ENCODE data around the gene CTNNA2. TPM values are rescaled to one million over a fixed set of nuclear protein-coding genes. Genes with fewer than 3 reads are reported as not detected.

Gene CTNNA2
- total RNA-seq (2014; rRNA removed; shearing (Covaris generic)) = 0.41 and 1.7 TPM in 2 replicates

GRCh38 chr2:79512442-79513401, at the start of gene CTNNA2:
CTNNA2 (plus strand) TSS chr2:79513051.
- in situ Hi-C loops (cut with HindIII; ENCODE audit: low sequenced_read_pairs) = no loop called here
- DNase-seq (ENCODE audit: low spot score) = peak; percentile 86

- no peak for DNase-seq (ENCODE audit: low spot score)
- in situ Hi-C loops (cut with HindIII; ENCODE audit: low sequenced_read_pairs) = no loop called here
Measured at GRCh38 chr2:79487399-79487798, 25.5 kb upstream of the CTNNA2 start.

- peak; percentile 8 for DNase-seq (ENCODE audit: low spot score)
- in situ Hi-C loops (cut with HindIII; ENCODE audit: low sequenced_read_pairs) = no loop called here
Measured at GRCh38 chr2:79511320-79511951, 1.4 kb upstream of the CTNNA2 start.

GRCh38 chr2:79513711-79514110, 860 bp downstream of the CTNNA2 start:
- in situ Hi-C loops (cut with HindIII; ENCODE audit: low sequenced_read_pairs) = no loop called here
- peak; percentile 38 for DNase-seq (ENCODE audit: low spot score)

GRCh38 chr2:79529636-79530035, 16.8 kb downstream of the CTNNA2 start:
- in situ Hi-C loops (cut with HindIII; ENCODE audit: low sequenced_read_pairs) = no loop called here
- no peak for DNase-seq (ENCODE audit: low spot score)

GRCh38 chr2:79530443-79530842, 17.6 kb downstream of the CTNNA2 start:
- peak; percentile 15 for DNase-seq (ENCODE audit: low spot score)
- in situ Hi-C loops (cut with HindIII; ENCODE audit: low sequenced_read_pairs) = no loop called here

- no peak for DNase-seq (ENCODE audit: low spot score)
- in situ Hi-C loops (cut with HindIII; ENCODE audit: low sequenced_read_pairs) = no loop called here
Measured at GRCh38 chr2:79547568-79547967, 34.7 kb downstream of the CTNNA2 start.

- no peak for DNase-seq (ENCODE audit: low spot score)
- in situ Hi-C loops (cut with HindIII; ENCODE audit: low sequenced_read_pairs) = no loop called here
Measured at GRCh38 chr2:79552653-79553052, 39.8 kb downstream of the CTNNA2 start.

GRCh38 chr2:79554899-79555298, 42.0 kb downstream of the CTNNA2 start:
- DNase-seq (ENCODE audit: low spot score) = no peak
- in situ Hi-C loops (cut with HindIII; ENCODE audit: low sequenced_read_pairs) = no loop called here

- no peak for DNase-seq (ENCODE audit: low spot score)
- in situ Hi-C loops (cut with HindIII; ENCODE audit: low sequenced_read_pairs) = no loop called here
Measured at GRCh38 chr2:79564065-79564464, 51.2 kb downstream of the CTNNA2 start.

GRCh38 chr2:79569048-79569447, 56.2 kb downstream of the CTNNA2 start:
- no peak for DNase-seq (ENCODE audit: low spot score)
- in situ Hi-C loops (cut with HindIII; ENCODE audit: low sequenced_read_pairs) = no loop called here

GRCh38 chr2:79573895-79574674, 61.2 kb downstream of the CTNNA2 start:
- in situ Hi-C loops (cut with HindIII; ENCODE audit: low sequenced_read_pairs) = no loop called here
- no peak for DNase-seq (ENCODE audit: low spot score)

- in situ Hi-C loops (cut with HindIII; ENCODE audit: low sequenced_read_pairs) = no loop called here
- DNase-seq (ENCODE audit: low spot score) = no peak
Measured at GRCh38 chr2:79576451-79576850, 63.6 kb downstream of the CTNNA2 start.

- in situ Hi-C loops (cut with HindIII; ENCODE audit: low sequenced_read_pairs) = no loop called here
- DNase-seq (ENCODE audit: low spot score) = no peak
Measured at GRCh38 chr2:79578952-79579351, 66.1 kb downstream of the CTNNA2 start.

GRCh38 chr2:79580175-79580574, 67.3 kb downstream of the CTNNA2 start:
- in situ Hi-C loops (cut with HindIII; ENCODE audit: low sequenced_read_pairs) = no loop called here
- DNase-seq (ENCODE audit: low spot score) = no peak

- no peak for DNase-seq (ENCODE audit: low spot score)
- in situ Hi-C loops (cut with HindIII; ENCODE audit: low sequenced_read_pairs) = no loop called here
Measured at GRCh38 chr2:79585701-79586433, 73.0 kb downstream of the CTNNA2 start.

GRCh38 chr2:79591281-79591680, 78.4 kb downstream of the CTNNA2 start:
- in situ Hi-C loops (cut with HindIII; ENCODE audit: low sequenced_read_pairs) = no loop called here

GRCh38 chr2:79593237-79593867, 80.5 kb downstream of the CTNNA2 start:
- DNase-seq (ENCODE audit: low spot score) = no peak
- in situ Hi-C loops (cut with HindIII; ENCODE audit: low sequenced_read_pairs) = no loop called here

More at GRCh38 chr2:79591281-79591680, 78.4 kb downstream of the CTNNA2 start:
- DNase-seq (ENCODE audit: low spot score) = no peak

- in situ Hi-C loops (cut with HindIII; ENCODE audit: low sequenced_read_pairs) = no loop called here
- DNase-seq (ENCODE audit: low spot score) = no peak
Measured at GRCh38 chr2:79596403-79596802, 83.6 kb downstream of the CTNNA2 start.
